Panc1 (cell line): ENCODE results near the gene LY6G5B. TPM values are rescaled to one million over a fixed set of nuclear protein-coding genes. Genes with fewer than 3 reads are reported as not detected.
A peak's percentile ranks its signal among the peaks of the same experiment; 100 is the strongest.

ENCODE experiments used
- ATAC-seq: fragments of 200-7000 bp; cut with Tn5 transposase; 2 replicates; pipeline ENCODE4 v1.9.1; 2020; ENCODE audit warnings: mild to moderate bottlenecking, moderate library complexity
- BruUV-seq: library from RNA; stranded (reverse); fragments of 400-500 nt; replicated peaks from 2 replicates; lab custom pipeline; 2021; lab: Mats Ljungman, UMichigan
- CTCF ChIA-PET: fragments of 300-600 bp; sonication (Branson Sonifier 250); formaldehyde crosslinking; loops from one replicate; lab custom pipeline; 2022; ENCODE audit warnings: antibody characterized with exemption; lab: Charles Lee
- POLR2A ChIA-PET: fragments of 300-600 bp; sonication (Branson Sonifier 250); formaldehyde crosslinking; loops from one replicate; lab custom pipeline; 2022; ENCODE audit warnings: antibody characterized with exemption; lab: Charles Lee
- DNase-seq: peaks from one replicate; pipeline ENCODE4 v3.0.0-alpha.2; 2010; ENCODE audit warnings: low read depth, low spot score
- H3K27ac ChIP-seq: 2 replicates; pipeline ENCODE4 v1.5.1; 2011; ENCODE audit warnings: mild to moderate bottlenecking, low read length, inconsistent platforms
- H3K27me3 ChIP-seq: fragments of 200-500 bp; sonication (Bioruptor generic); 2 replicates; pipeline ENCODE4 v1.6.0; 2014; ENCODE audit warnings: low read length, inconsistent platforms; ENCODE audit not compliant: control insufficient read depth, insufficient read depth
- H3K36me3 ChIP-seq: fragments of 200-500 bp; sonication (Bioruptor generic); 2 replicates; pipeline ENCODE4 v1.5.1; 2014; ENCODE audit warnings: inconsistent platforms, mild to moderate bottlenecking, low read length, moderate library complexity; ENCODE audit not compliant: control insufficient read depth, insufficient read depth
- H3K4me1 ChIP-seq: 2 replicates; pipeline ENCODE4 v1.5.1; 2011; ENCODE audit warnings: inconsistent platforms, mild to moderate bottlenecking, low read length, moderate library complexity; ENCODE audit not compliant: control insufficient read depth, insufficient read depth
- H3K4me3 ChIP-seq, 2 experiments: 2 replicates each; pipeline ENCODE4 v1.5.1; 2011 to 2012; ENCODE audit warnings: low read depth in 2 of 2, low read length in 2 of 2, mild to moderate bottlenecking in 2 of 2, inconsistent platforms in 1 of 2, moderate library complexity in 1 of 2
- H3K9me3 ChIP-seq: fragments of 200-500 bp; sonication (Bioruptor generic); 2 replicates; pipeline ENCODE4 v1.5.1; 2014; ENCODE audit warnings: low read depth, mild to moderate bottlenecking, inconsistent platforms, low read length, moderate library complexity; ENCODE audit not compliant: control insufficient read depth, insufficient read depth
- POLR2AphosphoS5 ChIP-seq: IDR thresholded peaks from 2 replicates; pipeline ENCODE4 v1.6.1; 2012; ENCODE audit warnings: mild to moderate bottlenecking, low read depth, low read length, moderate library complexity
- SIN3A ChIP-seq: IDR thresholded peaks from 2 replicates; pipeline ENCODE4 v1.6.1; 2012; ENCODE audit warnings: low read depth, mild to moderate bottlenecking, low read length, moderate library complexity, borderline replicate concordance; ENCODE audit not compliant: insufficient read depth
- TCF7L2 ChIP-seq: IDR thresholded peaks from 2 replicates; pipeline ENCODE4 v1.6.1; 2011; ENCODE audit warnings: mild to moderate bottlenecking, low read depth, low read length, inconsistent platforms
- in situ Hi-C: cut with HindIII; loops from 2 replicates; pipeline ENCODE4 v1.10.0; 2016; ENCODE audit warnings: low sequenced_read_pairs, low pct_unique_long_range_greater_than_20kb
- intact Hi-C: fragments of 100-400 bp; cut with micrococcal nuclease; formaldehyde crosslinking; loops from one replicate; pipeline ENCODE4 v1.10.0; 2022; ENCODE audit not compliant: unreplicated experiment
- total RNA-seq: library from RNA; stranded (reverse); gene quantifications from one replicate; pipeline ENCODE4 v1.2.1, GENCODE V29; 2021; ENCODE audit not compliant: unreplicated experiment
- TF ChIP-seq, protein P1 (sequence below): fragments of 450-650 bp; IDR thresholded peaks from 2 replicates; pipeline ENCODE4 v1.5.1; 2017; ENCODE audit warnings: mild to moderate bottlenecking
- TF ChIP-seq, protein P2 (sequence below), 2 experiments: IDR thresholded peaks; 2 replicates each; pipeline ENCODE4 v1.6.1; 2011 to 2012; ENCODE audit warnings: low read depth in 2 of 2, control low read depth in 1 of 2, low read length in 1 of 2, mild to moderate bottlenecking in 1 of 2, moderate library complexity in 1 of 2; ENCODE audit not compliant: insufficient read depth in 1 of 2

The LY6G5B gene
- total RNA-seq, 1 experiment from 2014 or later = 21.2 TPM

DNA sequence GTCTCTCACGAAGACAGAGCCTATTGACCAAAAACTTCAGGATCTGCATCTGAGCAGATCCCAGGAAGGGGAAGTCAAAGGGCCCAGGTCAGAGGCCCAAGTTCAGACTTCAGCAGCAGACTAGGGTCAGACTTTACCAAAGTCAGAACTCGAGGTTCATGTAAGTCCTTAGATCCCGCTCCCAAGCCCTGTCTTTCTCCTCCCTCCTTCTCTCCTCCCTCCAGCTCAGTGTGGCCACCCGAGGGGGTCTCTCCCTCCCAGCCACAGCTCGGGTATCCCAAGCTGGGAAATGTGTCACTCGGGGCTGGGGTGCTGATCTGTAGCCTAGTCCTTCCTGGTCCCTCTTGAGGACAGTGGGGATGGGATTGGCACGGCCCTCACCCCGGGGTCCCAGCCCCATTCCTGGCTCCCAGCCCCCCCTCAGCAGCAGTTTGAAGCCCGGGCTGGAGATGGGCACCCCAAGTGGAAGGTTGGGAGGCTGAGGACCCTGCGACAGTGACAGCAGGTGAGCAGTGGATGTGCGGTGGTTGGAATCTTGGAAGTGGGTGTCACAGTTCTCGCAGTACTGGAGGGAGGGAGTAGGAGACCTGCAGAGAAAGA, 7.6 kb upstream of the LY6G5B start:
- H3K36me3 ChIP-seq = peaks cover 15% of the 10 kb centered on the region; the same call in 1 of the 2 replicates
- POLR2A ChIA-PET = interaction anchor here (2.3 kb wide), 1 partner anchor 9 kb away, joined by 10 read pairs; the partner anchor contains the start of gene BAG6
- no peaks in the 10 kb centered on the region for H3K9me3 ChIP-seq
- CTCF ChIA-PET = no interaction called here
- no peak overlapping the region for H3K27ac ChIP-seq
- in situ Hi-C loops (no loop called here), intact Hi-C loops (no loop called here)
- no TSS peak for BruUV-seq
- H3K27me3 ChIP-seq = no peaks in the 10 kb centered on the region
- H3K4me3 ChIP-seq = no peak overlapping the region
- DNase-seq (no peak), ATAC-seq (no peak)
- TF ChIP-seq SIN3A = no peak
- no peak for TF ChIP-seq POLR2AphosphoS5
- TF ChIP-seq, protein P1, sequence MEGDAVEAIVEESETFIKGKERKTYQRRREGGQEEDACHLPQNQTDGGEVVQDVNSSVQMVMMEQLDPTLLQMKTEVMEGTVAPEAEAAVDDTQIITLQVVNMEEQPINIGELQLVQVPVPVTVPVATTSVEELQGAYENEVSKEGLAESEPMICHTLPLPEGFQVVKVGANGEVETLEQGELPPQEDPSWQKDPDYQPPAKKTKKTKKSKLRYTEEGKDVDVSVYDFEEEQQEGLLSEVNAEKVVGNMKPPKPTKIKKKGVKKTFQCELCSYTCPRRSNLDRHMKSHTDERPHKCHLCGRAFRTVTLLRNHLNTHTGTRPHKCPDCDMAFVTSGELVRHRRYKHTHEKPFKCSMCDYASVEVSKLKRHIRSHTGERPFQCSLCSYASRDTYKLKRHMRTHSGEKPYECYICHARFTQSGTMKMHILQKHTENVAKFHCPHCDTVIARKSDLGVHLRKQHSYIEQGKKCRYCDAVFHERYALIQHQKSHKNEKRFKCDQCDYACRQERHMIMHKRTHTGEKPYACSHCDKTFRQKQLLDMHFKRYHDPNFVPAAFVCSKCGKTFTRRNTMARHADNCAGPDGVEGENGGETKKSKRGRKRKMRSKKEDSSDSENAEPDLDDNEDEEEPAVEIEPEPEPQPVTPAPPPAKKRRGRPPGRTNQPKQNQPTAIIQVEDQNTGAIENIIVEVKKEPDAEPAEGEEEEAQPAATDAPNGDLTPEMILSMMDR = no peak
- TF ChIP-seq, protein P2, sequence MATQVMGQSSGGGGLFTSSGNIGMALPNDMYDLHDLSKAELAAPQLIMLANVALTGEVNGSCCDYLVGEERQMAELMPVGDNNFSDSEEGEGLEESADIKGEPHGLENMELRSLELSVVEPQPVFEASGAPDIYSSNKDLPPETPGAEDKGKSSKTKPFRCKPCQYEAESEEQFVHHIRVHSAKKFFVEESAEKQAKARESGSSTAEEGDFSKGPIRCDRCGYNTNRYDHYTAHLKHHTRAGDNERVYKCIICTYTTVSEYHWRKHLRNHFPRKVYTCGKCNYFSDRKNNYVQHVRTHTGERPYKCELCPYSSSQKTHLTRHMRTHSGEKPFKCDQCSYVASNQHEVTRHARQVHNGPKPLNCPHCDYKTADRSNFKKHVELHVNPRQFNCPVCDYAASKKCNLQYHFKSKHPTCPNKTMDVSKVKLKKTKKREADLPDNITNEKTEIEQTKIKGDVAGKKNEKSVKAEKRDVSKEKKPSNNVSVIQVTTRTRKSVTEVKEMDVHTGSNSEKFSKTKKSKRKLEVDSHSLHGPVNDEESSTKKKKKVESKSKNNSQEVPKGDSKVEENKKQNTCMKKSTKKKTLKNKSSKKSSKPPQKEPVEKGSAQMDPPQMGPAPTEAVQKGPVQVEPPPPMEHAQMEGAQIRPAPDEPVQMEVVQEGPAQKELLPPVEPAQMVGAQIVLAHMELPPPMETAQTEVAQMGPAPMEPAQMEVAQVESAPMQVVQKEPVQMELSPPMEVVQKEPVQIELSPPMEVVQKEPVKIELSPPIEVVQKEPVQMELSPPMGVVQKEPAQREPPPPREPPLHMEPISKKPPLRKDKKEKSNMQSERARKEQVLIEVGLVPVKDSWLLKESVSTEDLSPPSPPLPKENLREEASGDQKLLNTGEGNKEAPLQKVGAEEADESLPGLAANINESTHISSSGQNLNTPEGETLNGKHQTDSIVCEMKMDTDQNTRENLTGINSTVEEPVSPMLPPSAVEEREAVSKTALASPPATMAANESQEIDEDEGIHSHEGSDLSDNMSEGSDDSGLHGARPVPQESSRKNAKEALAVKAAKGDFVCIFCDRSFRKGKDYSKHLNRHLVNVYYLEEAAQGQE (IDR thresholded peaks at IDR 0.05; ENCODE audit: insufficient read depth in 1 of 2, low read depth in 2 of 2, low read length in 1 of 2) = no peak
- TF ChIP-seq TCF7L2 = no peak
- peaks cover 34% of the 10 kb centered on the region for H3K4me1 ChIP-seq

DNA sequence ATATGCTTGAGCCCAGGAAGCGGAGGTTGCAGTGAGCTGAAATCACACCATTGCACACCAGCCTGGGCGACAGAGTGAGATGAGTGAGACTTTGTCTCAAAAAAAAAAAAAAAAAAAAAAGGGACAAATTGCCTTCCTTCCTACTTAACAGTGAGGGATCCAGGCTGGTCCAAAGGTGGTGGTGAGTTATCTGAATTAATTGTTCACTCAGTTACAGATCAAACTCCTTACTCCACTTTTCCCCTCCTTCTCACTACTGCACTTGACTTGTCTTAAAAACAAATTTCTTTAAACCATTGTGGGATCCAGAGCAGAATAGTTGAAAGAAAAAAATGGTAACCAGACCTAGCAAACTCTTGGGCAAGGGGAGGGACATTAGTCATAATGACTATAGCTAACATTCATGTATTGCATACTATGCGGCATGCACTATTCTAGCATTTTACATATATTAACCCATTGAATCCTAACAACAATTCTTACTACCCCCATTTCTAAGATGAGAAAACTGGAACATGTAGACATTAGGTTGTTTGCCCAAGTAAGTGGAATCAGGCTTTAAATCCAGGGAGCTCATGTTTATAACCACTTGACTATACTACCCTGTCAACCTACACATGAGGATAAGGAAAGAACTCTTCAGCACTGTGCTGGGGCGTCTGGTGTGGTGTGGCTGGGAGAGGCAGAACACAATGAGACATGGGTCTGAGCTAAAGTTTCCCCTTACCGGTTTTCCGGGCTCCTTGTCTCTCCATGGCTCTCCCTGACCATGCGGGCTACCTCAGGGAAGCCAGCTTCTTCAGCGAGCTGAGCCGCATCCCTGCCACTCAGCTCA, 6.4 kb upstream of the LY6G5B start:
- H3K27me3 ChIP-seq = no peaks in the 10 kb centered on the region
- CTCF ChIA-PET = no interaction called here
- H3K36me3 ChIP-seq = peaks cover 19% of the 10 kb centered on the region; the same call in 1 of the 2 replicates
- DNase-seq (no peak), ATAC-seq (no peak)
- in situ Hi-C loops (no loop called here), intact Hi-C loops (no loop called here)
- POLR2A ChIA-PET = interaction anchor here (1.1 kb wide), 1 partner anchor 10 kb away, joined by 5 read pairs; the partner anchor contains the start of gene BAG6
- H3K4me1 ChIP-seq = peaks cover 25% of the 10 kb centered on the region
- BruUV-seq = no TSS peak
- TF ChIP-seq TCF7L2 (no peak), POLR2AphosphoS5 (no peak), SIN3A (no peak)
- H3K27ac ChIP-seq = peak overlapping the region; percentile 94
- peak overlapping the region; percentile 76 to 94 for H3K4me3 ChIP-seq
- no peaks in the 10 kb centered on the region for H3K9me3 ChIP-seq
